Jurkat, Clone E6-1 (cell line): ENCODE measurements around the gene DTX2.
"Not testable (repeated sequence)": the region's sequence is repeated elsewhere in the genome, so short reads cannot be mapped to it uniquely, and the experiment has no call there.

Source experiments
- DNase-seq: peaks from one replicate; pipeline ENCODE4 v3.0.0-alpha.2; 2011; ENCODE audit warnings: low read depth, low spot score
- H3K4me3 ChIP-seq: 2 replicates; pipeline ENCODE4 v1.5.1; 2011; ENCODE audit warnings: mild to moderate bottlenecking, low read length, control low read depth, moderate library complexity

Gene DTX2

GRCh38 chr7:76551992-76552391 is 90.5 kb downstream of the DTX2 start:
- not testable (repeated sequence) for DNase-seq, H3K4me3 ChIP-seq
